GM19240 (cell line): ENCODE measurements around the gene FRS3.
A peak's percentile ranks its signal among the peaks of the same experiment; 100 is the strongest.

ENCODE experiments used
- DNase-seq: peaks from one replicate; pipeline ENCODE4 v3.0.0; 2011; ENCODE audit warnings: low spot score; ENCODE audit not compliant: insufficient read length

Gene FRS3

DNA sequence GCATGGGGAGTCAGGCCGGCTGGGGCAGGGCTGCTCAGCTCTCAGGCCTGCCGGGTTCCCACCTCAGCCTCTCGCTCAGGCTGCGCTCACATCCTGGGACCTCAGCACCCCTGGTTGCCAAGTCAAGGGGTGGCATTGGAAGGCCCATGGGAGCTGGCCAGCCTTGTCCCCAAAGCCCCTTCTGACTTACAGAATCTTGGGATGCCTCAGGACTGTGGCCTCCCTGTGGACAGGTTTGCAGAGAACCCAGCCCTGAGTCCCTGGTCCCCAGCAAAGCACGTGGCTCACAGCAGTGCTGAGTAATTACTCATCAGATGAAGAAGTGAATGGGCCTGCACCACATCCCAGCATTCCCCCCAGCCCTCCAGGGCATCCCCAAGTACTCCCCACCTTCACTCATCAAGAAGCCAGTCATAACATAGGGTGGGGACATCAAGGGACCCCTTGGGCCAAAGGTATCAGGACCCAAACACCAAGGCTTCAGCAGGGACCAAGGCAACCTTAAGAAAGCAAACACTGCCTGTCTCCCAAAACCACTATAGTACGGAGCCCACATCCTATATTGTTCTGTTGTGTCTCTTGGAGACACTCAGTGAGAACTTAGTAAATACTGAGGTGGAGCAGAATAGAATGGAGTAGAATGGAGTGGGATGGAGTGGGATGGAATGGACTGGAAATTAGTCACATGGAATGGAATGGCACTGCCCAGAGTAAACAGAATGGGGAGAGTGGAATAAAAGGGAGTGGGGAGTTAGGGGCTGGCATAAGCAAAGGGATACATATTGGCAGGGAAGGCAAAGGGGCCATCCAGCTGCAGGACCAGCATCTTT lies 36.1 kb downstream of the FRS3 start:
- no peak for DNase-seq

DNA sequence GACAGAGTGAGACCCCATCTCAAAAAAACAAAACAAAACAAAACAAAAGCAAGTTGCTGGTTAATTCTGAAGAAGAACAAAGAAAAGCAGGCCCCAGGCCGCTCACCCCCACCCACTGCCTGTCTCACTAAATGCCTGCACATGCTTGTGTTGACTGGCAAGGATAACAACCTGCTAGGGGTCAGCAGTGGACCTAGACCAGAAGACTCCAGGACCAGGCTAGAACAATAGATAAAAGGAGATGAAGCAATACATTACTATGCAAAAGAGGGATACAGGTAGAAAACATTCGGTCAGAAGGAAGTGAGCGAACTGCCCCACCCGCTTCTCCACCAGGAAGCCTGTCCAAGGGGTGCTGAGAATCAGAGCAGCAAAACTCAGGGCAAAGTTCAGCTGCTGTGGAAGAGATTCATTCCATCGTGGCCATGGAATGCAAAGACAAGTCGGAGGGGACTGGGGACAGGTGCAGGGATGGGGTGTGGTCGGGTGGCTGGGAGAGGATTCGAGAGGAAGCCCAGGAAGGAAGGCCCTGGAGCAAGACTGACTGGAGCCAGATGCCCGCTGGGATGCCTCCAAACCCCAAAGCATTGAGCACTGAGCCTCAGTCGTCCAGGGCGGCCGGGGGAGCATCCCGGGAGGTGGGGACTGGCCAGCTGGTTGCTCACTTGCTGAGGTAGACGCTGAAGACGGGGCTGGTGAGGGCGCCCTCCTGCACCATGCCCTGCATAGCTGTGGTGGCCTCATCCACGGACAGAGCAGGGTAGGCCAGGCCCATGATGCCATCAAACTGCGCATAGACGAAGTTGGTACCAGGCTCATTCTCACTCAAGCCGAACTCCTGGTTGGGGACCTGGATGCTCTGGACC lies 37.8 kb downstream of the FRS3 start:
- no peak for DNase-seq

GRCh38 chr6:41740366-41741162 lies 39.1 kb downstream of the FRS3 start:
- DNase-seq = no peak

- no peak for DNase-seq
Measured at GRCh38 chr6:41739041-41739440, 40.7 kb downstream of the FRS3 start.

DNA sequence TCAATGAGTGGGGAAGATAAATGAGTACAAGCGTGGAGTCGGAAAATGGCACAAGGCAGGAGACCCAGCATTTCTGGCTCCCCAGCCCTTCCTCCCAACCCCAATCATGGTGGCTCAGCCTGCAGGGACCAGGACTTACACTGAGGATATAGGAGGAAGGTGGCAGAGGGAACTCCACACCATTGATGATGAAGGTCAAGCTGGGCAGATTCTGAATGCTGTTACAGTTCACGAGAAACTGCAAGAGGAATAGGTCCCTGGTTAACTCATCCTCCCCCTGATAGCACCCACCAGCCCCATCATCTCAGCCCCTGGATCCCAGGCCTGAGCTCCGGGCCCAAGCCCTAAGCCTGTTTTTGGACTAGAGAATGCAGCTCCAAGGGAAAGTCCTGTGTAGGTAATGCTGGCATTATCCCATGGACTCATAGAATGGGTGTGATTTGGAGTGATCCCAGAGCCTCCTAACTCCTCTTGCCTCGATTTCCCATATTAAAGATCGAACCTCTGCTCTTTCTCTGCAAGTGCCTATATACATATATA lies 42.0 kb downstream of the FRS3 start:
- no peak for DNase-seq

GRCh38 chr6:41736800-41737555 lies 42.7 kb downstream of the FRS3 start:
- DNase-seq = no peak

DNA sequence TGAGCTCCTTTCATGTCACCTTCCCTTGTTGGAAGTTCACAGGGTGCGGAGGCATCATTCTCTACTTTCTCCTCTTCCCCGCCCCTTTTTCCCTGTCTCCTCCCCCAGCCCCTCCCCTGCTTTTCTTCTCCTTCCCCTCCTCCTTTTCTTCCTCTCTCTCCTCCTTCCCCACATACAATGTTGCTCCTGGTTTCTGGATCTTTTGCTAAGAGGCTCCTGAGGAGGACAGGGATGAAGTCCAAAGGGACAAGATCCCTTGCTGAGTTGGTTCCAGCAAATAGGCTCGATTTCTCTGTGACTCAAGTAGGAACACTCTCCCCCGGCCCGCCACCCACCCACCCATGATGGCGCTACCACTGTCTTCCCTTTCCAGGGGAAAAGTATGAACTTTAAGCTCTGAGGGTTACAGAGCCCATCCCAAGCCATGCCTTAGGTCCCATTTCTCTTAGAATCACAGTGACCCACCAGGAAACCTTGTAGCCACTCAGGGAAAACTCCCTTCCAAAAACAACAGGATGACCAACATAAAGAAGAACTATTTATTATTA lies 43.4 kb downstream of the FRS3 start:
- no peak for DNase-seq

DNA sequence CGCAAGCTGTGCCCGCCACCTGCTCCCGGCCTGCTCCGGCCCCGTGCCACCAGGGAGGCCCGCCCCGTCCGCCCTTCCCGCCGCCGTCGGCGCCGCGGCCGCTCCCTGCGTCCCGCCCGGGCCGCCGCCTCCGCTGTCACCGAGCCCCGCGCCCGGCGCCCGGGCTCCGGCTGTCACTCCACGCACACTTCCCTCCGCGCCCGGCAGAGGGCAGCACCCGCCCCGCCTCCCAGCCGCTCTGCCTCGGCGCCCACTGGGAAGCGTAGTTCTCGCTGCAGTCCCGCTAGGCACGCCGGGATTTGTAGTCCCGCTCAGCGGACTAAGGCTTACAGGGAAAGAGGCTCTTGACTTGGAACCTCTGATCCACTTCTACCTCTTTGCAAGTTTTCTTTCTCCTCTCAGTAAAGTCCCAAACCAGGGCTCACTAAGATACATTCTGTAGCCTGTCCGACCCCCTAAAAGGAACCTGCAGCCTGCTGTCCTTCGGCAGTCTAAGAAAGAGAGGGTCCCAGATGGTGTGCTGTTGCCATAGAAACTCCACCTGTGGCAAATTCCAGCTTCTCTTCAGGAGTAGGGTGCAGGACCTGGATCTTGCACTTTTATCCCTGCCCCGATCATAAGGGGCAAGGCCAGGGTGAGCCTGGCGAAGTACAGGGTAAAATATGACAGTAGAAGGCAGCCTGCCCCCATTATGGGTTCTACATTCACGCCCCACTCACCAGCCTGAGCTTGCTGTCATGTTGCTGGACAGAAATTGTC lies 44.1 kb downstream of the FRS3 start, which contains the start of gene TFEB:
Gene TFEB, minus strand, starts transcription at position 182 of the 759 bp plus-strand sequence. CDS start 44,395 bp downstream, outside the sequence.
- peak; percentile 97 for DNase-seq

GRCh38 chr6:41734666-41735426 lies 44.9 kb downstream of the FRS3 start:
- DNase-seq = peak; percentile 72

- peak; percentile 83 for DNase-seq
Measured at GRCh38 chr6:41733707-41734665, 45.7 kb downstream of the FRS3 start.

GRCh38 chr6:41733360-41733706 lies 46.4 kb downstream of the FRS3 start:
- no peak for DNase-seq

DNA sequence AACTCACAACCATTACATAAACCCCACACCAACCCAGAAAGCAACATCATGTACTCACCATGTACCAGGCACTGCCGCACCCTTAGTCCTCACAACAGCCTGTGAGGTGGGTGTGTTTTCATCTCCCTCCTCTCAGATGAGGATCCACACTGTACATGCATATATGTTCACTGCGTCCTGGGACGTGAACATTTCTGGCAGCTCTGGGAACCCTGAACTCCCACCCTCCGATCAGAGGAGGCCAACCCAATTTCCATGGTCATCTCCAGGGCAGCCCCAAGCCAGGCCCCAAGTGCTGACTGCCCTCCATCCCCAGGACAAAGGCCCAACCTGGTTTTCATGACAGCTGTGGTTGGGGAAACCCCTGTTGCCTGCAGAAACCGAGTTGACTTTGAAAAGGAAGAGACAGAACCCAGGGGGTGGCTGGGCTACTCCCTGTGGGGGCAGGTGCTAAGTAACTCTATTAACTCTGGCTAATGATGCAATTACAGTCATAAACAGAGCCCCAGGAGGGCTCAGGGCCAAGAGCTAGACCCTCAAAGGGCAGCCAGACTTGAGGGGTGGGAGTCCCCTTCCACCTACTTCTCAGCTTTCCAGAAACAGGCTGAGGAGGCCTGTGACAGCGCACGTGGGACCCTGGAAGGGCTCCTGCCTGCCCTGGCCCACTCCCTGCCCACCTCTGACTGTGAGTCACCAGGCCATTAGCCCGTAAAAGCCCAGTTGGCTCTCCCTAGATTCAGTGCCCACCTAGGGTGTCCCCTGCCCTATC lies 46.9 kb downstream of the FRS3 start:
- peak; percentile 73 for DNase-seq

DNA sequence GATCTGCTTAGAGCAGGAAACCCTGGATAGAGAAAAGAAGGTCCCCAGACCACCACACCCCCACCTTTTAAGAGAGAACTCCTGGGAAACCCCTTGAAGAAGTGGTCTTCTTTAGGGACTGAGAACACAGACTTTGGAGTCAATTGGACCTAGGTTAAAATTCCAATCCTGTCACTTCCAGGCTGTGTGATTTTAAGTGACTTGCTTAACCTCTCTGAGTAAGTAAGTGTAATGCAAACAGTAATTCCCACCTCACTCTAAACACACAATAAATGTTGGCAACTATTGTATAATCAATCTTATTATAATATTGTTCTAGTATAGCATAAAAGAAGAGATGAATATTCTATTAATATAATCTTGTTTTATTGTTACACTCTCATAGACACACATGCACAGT lies 47.6 kb downstream of the FRS3 start:
- DNase-seq = no peak

- DNase-seq = no peak
Measured at GRCh38 chr6:41731561-41732086, 48.1 kb downstream of the FRS3 start.

GRCh38 chr6:41730531-41731436 lies 48.9 kb downstream of the FRS3 start:
- no peak for DNase-seq

DNA sequence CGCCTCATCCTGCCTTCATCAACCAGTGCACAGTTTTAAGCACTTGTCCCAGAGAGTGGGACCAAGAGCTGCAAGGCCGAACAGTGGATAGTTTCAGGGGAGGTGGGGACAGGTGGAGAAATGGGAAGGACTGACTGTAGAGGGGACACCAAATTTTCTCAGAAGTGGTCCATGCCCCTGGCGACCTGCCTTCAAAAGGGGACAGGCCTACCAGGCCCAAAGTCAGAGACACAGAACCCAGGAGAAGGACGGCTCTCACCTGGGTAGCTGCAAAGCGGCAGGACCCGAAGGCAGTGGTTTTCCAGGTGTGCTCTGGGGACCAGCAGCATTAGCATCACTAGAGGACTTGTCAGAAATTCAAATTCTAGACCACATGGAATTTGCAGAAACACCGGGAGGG lies 50.1 kb downstream of the FRS3 start:
- DNase-seq = no peak
